MCF 10A (cell line): Measurements from ENCODE around the gene IKBIP. TPM values are rescaled to one million over a fixed set of nuclear protein-coding genes. Genes with fewer than 3 reads are reported as not detected.

Experiments
- BruUV-seq: library from RNA; stranded (reverse); fragments of 400-500 nt; replicated peaks from 2 replicates; lab custom pipeline; 2021; lab: Mats Ljungman, UMichigan
- CTCF ChIA-PET: fragments of 300-600 bp; sonication (Branson Sonifier 250); formaldehyde crosslinking; extraction: SDS; loops from one replicate; lab custom pipeline; 2021; ENCODE audit warnings: antibody characterized with exemption, inconsistent platforms; lab: Yijun Ruan, JAX
- POLR2A ChIA-PET: fragments of 300-600, 350-650 bp; sonication (Branson Sonifier 250); formaldehyde crosslinking; extraction: SDS; loops from one replicate; lab custom pipeline; 2020; ENCODE audit warnings: antibody characterized with exemption, inconsistent platforms; lab: Yijun Ruan, JAX
- DNase-seq: peaks from one replicate; pipeline ENCODE4 v3.0.0-alpha.2; 2018; ENCODE audit not compliant: unreplicated experiment
- H3K27ac Mint-ChIP-seq: one replicate; pipeline ENCODE4 v1.8.0; 2022; ENCODE audit warnings: mild to moderate bottlenecking, low read depth, mixed read lengths; ENCODE audit not compliant: unreplicated experiment
- H3K27me3 Mint-ChIP-seq: one replicate; pipeline ENCODE4 v1.8.0; 2022; ENCODE audit warnings: mixed read lengths; ENCODE audit not compliant: insufficient read depth, unreplicated experiment
- H3K36me3 Mint-ChIP-seq: one replicate; pipeline ENCODE4 v1.8.0; 2022; ENCODE audit warnings: mild to moderate bottlenecking, moderate library complexity, mixed read lengths; ENCODE audit not compliant: insufficient read depth, unreplicated experiment
- H3K4me1 Mint-ChIP-seq: one replicate; pipeline ENCODE4 v1.8.0; 2022; ENCODE audit warnings: mixed read lengths; ENCODE audit not compliant: insufficient read depth, unreplicated experiment
- H3K4me3 Mint-ChIP-seq: one replicate; pipeline ENCODE4 v1.8.0; 2022; ENCODE audit warnings: mild to moderate bottlenecking, moderate library complexity, mixed read lengths; ENCODE audit not compliant: unreplicated experiment
- H3K9me3 Mint-ChIP-seq: one replicate; pipeline ENCODE4 v1.8.0; 2022; ENCODE audit warnings: mixed read lengths; ENCODE audit not compliant: unreplicated experiment
- CTCF ChIP-seq: fragments of 200-600 bp; IDR thresholded peaks from one replicate; pipeline ENCODE4 v1.8.0; 2022; ENCODE audit warnings: antibody characterized with exemption, mild to moderate bottlenecking; ENCODE audit not compliant: unreplicated experiment
- intact Hi-C: fragments of 100-400 bp; cut with micrococcal nuclease; formaldehyde crosslinking; loops from 2 replicates; pipeline ENCODE4 v1.14.1; 2022
- total RNA-seq: library from RNA; stranded (reverse); gene quantifications from 2 replicates; pipeline ENCODE4 v1.2.3, GENCODE V29; 2022

The IKBIP gene
- total RNA-seq, 1 experiment from 2014 or later, result 43.0 TPM

GRCh38 chr12:98575013-98575412, 69.6 kb downstream of the IKBIP start:
- POLR2A ChIA-PET, result interaction anchor here (1.0 to 1.5 kb wide), 3 partner anchors 18 to 69 kb away, joined by 4 to 5 read pairs (median 5); partner anchors contain the start of gene SLC25A3
- Mint-ChIP-seq H3K4me3 (no peak overlapping the region), H3K27ac (no peak overlapping the region), H3K4me1 (peaks cover 4% of the 10 kb centered on the region), H3K9me3 (no peaks in the 10 kb centered on the region), H3K27me3 (no peaks in the 10 kb centered on the region), H3K36me3 (no peaks in the 10 kb centered on the region)
- intact Hi-C loops, result no loop called here
- BruUV-seq, result no TSS peak
- TF ChIP-seq CTCF, result no peak
- CTCF ChIA-PET, result interaction anchor here (0.7 to 1.5 kb wide), 3 partner anchors 9 to 76 kb away, joined by 4 to 12 read pairs (median 4); no protein-coding TSS in a partner anchor
- DNase-seq, result no peak

Other genes starting within 250 kb of the IKBIP start
- 44.9 and 62.5 TPM in 2 replicates for gene TMPO, start 129.2 kb downstream of the IKBIP start, total RNA-seq
- 603 and 694 TPM in 2 replicates for gene SLC25A3, start 51.1 kb downstream of the IKBIP start, total RNA-seq
- gene APAF1, start 502 bp upstream of the IKBIP start, total RNA-seq, result 5.9 and 9.1 TPM in 2 replicates